Liver (tissue), 3 donors: ENCODE measurements around the gene TANC1.

ENCODE experiments used
- EGR1 ChIP-seq, 2 donors: IDR thresholded peaks; 2 replicates each; pipeline ENCODE4 v1.6.1; 2016 to 2018; ENCODE audit warnings: antibody characterized with exemption in 2 of 2, low read depth in 2 of 2
- FOXA1 ChIP-seq: IDR thresholded peaks from 2 replicates; pipeline ENCODE4 v1.6.1; 2016; ENCODE audit warnings: antibody characterized with exemption
- GABPA ChIP-seq, 2 donors: IDR thresholded peaks in 1 of 2; conservative IDR thresholded peaks in 1 of 2; 2 replicates each; pipeline ENCODE4 v1.6.1; 2016; ENCODE audit warnings: antibody characterized with exemption in 2 of 2, mild to moderate bottlenecking in 1 of 2, moderate library complexity in 1 of 2
- JUND ChIP-seq, 2 donors: IDR thresholded peaks; 2 replicates each; pipeline ENCODE4 v1.6.1; 2016; ENCODE audit warnings: antibody characterized with exemption in 2 of 2
- NR2F2 ChIP-seq: IDR thresholded peaks from 2 replicates; pipeline ENCODE4 v1.6.1; 2016; ENCODE audit warnings: antibody characterized with exemption
- RAD21 ChIP-seq, 2 donors: IDR thresholded peaks; 2 replicates each; pipeline ENCODE4 v1.6.1; 2016; ENCODE audit warnings: antibody characterized with exemption in 2 of 2, mild to moderate bottlenecking in 2 of 2
- RXRA ChIP-seq, 2 donors: IDR thresholded peaks; 2 replicates each; pipeline ENCODE4 v1.6.1; 2017 to 2018; ENCODE audit warnings: antibody characterized with exemption in 2 of 2, mild to moderate bottlenecking in 1 of 2
- YY1 ChIP-seq: IDR thresholded peaks from 2 replicates; pipeline ENCODE4 v1.6.1; 2016; ENCODE audit warnings: antibody characterized with exemption, mild to moderate bottlenecking
- TF ChIP-seq, protein P1 (sequence below): fragments of 150-350 bp; IDR thresholded peaks from 2 replicates; pipeline ENCODE4 v1.5.1; 2017; ENCODE audit warnings: improper control_type of control experiment, low read depth, low read length; ENCODE audit not compliant: missing input control
- TF ChIP-seq, protein P2 (sequence below): IDR thresholded peaks from 2 replicates; pipeline ENCODE4 v1.6.1; 2016; ENCODE audit warnings: antibody characterized with exemption
- TF ChIP-seq, protein P3 (sequence below): IDR thresholded peaks from 2 replicates; pipeline ENCODE4 v1.6.1; 2016; ENCODE audit warnings: antibody characterized with exemption
- TF ChIP-seq, protein P4 (sequence below): IDR thresholded peaks from 2 replicates; pipeline ENCODE4 v1.6.1; 2016; ENCODE audit warnings: antibody characterized with exemption, mild to moderate bottlenecking
- donor health status: healthy.
- donor health status: healthy.

DNA sequence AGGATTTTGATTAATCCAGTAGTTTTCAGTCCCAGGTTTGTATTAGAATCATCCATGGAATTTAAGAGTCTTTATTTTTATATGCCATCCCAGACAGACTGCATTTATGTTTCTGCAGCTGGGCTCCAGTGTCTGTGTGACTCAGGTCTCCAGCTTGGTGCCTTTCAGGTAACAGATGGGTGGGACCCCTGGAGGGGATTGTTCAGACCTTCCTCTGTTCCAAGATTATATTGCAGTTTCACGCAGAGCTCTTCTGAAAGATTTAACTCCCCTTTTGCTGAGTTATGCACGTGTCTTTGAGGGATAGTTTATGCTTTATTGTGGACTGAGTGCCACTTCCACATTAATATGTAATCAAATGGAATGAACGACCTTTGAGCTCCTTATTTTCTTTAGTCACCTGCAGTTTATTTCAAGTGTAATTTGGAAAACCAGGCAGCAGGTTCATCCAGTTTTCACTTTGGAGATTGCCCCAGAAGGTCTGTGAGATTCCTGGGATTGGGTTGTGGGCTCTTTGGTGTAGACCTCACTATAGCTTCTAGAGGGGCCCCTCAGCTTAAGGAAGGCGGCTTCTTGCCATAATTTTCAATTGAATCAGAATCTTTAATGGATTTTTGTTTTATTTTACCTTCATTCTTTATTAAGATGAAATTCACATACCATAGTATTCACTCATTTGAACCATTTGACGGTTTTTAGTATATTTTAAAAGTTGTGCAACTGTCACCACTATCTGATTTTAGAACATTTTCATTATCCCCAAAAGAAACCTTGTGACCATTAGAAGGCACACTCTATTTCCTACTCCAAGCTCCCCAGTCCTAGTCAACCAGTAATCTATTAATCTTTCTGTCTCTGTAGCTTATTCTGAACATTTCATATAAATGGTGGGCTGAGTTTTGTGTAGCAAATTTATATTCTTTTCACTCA, 183.0 kb downstream of the TANC1 start:
- TF ChIP-seq, protein P1, sequence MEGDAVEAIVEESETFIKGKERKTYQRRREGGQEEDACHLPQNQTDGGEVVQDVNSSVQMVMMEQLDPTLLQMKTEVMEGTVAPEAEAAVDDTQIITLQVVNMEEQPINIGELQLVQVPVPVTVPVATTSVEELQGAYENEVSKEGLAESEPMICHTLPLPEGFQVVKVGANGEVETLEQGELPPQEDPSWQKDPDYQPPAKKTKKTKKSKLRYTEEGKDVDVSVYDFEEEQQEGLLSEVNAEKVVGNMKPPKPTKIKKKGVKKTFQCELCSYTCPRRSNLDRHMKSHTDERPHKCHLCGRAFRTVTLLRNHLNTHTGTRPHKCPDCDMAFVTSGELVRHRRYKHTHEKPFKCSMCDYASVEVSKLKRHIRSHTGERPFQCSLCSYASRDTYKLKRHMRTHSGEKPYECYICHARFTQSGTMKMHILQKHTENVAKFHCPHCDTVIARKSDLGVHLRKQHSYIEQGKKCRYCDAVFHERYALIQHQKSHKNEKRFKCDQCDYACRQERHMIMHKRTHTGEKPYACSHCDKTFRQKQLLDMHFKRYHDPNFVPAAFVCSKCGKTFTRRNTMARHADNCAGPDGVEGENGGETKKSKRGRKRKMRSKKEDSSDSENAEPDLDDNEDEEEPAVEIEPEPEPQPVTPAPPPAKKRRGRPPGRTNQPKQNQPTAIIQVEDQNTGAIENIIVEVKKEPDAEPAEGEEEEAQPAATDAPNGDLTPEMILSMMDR = no peak
- TF ChIP-seq RXRA (IDR thresholded peaks at IDR 0.05) = peak; percentile 22 to 29
- no peak for TF ChIP-seq JUND (IDR thresholded peaks at IDR 0.05)
- TF ChIP-seq FOXA1 = no peak
- TF ChIP-seq, protein P2, sequence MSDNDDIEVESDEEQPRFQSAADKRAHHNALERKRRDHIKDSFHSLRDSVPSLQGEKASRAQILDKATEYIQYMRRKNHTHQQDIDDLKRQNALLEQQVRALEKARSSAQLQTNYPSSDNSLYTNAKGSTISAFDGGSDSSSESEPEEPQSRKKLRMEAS = peak; percentile 32
- TF ChIP-seq NR2F2 = no peak
- TF ChIP-seq, protein P3, sequence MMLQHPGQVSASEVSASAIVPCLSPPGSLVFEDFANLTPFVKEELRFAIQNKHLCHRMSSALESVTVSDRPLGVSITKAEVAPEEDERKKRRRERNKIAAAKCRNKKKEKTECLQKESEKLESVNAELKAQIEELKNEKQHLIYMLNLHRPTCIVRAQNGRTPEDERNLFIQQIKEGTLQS = no peak
- TF ChIP-seq GABPA (IDR thresholded peaks at IDR 0.05 in 1 of 2, conservative IDR thresholded peaks at IDR 0.05 in 1 of 2) = no peak
- TF ChIP-seq, protein P4, sequence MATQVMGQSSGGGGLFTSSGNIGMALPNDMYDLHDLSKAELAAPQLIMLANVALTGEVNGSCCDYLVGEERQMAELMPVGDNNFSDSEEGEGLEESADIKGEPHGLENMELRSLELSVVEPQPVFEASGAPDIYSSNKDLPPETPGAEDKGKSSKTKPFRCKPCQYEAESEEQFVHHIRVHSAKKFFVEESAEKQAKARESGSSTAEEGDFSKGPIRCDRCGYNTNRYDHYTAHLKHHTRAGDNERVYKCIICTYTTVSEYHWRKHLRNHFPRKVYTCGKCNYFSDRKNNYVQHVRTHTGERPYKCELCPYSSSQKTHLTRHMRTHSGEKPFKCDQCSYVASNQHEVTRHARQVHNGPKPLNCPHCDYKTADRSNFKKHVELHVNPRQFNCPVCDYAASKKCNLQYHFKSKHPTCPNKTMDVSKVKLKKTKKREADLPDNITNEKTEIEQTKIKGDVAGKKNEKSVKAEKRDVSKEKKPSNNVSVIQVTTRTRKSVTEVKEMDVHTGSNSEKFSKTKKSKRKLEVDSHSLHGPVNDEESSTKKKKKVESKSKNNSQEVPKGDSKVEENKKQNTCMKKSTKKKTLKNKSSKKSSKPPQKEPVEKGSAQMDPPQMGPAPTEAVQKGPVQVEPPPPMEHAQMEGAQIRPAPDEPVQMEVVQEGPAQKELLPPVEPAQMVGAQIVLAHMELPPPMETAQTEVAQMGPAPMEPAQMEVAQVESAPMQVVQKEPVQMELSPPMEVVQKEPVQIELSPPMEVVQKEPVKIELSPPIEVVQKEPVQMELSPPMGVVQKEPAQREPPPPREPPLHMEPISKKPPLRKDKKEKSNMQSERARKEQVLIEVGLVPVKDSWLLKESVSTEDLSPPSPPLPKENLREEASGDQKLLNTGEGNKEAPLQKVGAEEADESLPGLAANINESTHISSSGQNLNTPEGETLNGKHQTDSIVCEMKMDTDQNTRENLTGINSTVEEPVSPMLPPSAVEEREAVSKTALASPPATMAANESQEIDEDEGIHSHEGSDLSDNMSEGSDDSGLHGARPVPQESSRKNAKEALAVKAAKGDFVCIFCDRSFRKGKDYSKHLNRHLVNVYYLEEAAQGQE = no peak
- no peak for TF ChIP-seq EGR1 (IDR thresholded peaks at IDR 0.05; ENCODE audit: low read depth in 2 of 2)
- TF ChIP-seq YY1 = no peak
- no peak for TF ChIP-seq RAD21 (IDR thresholded peaks at IDR 0.05)
